Karpas-422 (cell line): ENCODE results near the gene CTNNA1. TPM values are rescaled to one million over a fixed set of nuclear protein-coding genes. Genes with fewer than 3 reads are reported as not detected.

Experiments used
- DNase-seq: peaks from one replicate; pipeline ENCODE4 v3.0.0-alpha.2; 2015
- H2AFZ ChIP-seq: fragments of 200-600 bp; sonication (generic); 2 replicates; pipeline ENCODE4 v1.6.1; 2014; ENCODE audit warnings: antibody characterized with exemption, low read length, mixed read lengths
- H3K27ac ChIP-seq: fragments of 200-600 bp; sonication (generic); 2 replicates; pipeline ENCODE4 v1.5.1; 2014; ENCODE audit warnings: mild to moderate bottlenecking, low read length, moderate library complexity
- H3K27me3 ChIP-seq: fragments of 200-600 bp; sonication (generic); 2 replicates; pipeline ENCODE4 v1.6.1; 2014; ENCODE audit warnings: low read length, mixed read lengths
- H3K36me3 ChIP-seq: fragments of 200-600 bp; sonication (generic); 2 replicates; pipeline ENCODE4 v1.6.1; 2014; ENCODE audit warnings: low read length, mixed read lengths; ENCODE audit not compliant: insufficient read depth
- H3K4me1 ChIP-seq: fragments of 200-600 bp; sonication (generic); 2 replicates; pipeline ENCODE4 v1.6.1; 2014; ENCODE audit warnings: mild to moderate bottlenecking, low read length, mixed read lengths
- H3K4me2 ChIP-seq: fragments of 200-600 bp; sonication (generic); 2 replicates; pipeline ENCODE4 v1.6.1; 2014; ENCODE audit warnings: low read length, low read depth, mild to moderate bottlenecking; ENCODE audit not compliant: poor library complexity, severe bottlenecking
- H3K4me3 ChIP-seq: fragments of 200-600 bp; sonication (generic); 2 replicates; pipeline ENCODE4 v1.5.1; 2014; ENCODE audit warnings: mild to moderate bottlenecking, antibody characterized with exemption, low read length, mixed read lengths
- H3K79me2 ChIP-seq: fragments of 200-600 bp; sonication (generic); 2 replicates; pipeline ENCODE4 v1.6.1; 2014; ENCODE audit warnings: mild to moderate bottlenecking, low read length, mixed read lengths
- H3K9ac ChIP-seq: fragments of 200-600 bp; sonication (generic); 2 replicates; pipeline ENCODE4 v1.6.0; 2014; ENCODE audit warnings: low read length
- H3K9me2 ChIP-seq: fragments of 200-600 bp; sonication (generic), shearing (Covaris generic); replicated peaks from 2 replicates; pipeline ENCODE4 v1.6.0; 2014; ENCODE audit warnings: mild to moderate bottlenecking, low read length, moderate library complexity; ENCODE audit not compliant: insufficient read depth
- H3K9me3 ChIP-seq: fragments of 300-700, 200-600 bp; sonication (generic); 2 replicates; pipeline ENCODE4 v1.6.1; 2014; ENCODE audit warnings: low read length, mixed read lengths
- H4K20me1 ChIP-seq: fragments of 200-600 bp; sonication (generic); 2 replicates; pipeline ENCODE4 v1.6.1; 2014; ENCODE audit warnings: mild to moderate bottlenecking, antibody characterized with exemption, low read length, low read depth; ENCODE audit not compliant: insufficient read depth
- total RNA-seq: library from RNA; depleted of rRNA; stranded (reverse); fragments of >200 nt; shearing (Covaris generic); gene quantifications from 2 replicates; pipeline ENCODE4 v1.2.3, GENCODE V29; 2014; ENCODE audit warnings: low replicate concordance; rRNA removed

Gene CTNNA1
- total RNA-seq, 1 experiment from 2014 or later: 13.2 TPM

- Histone ChIP-seq H3K4me2 (no peak overlapping the region), H3K4me3 (no peak overlapping the region), H3K4me1 (no peaks in the 10 kb centered on the region), H3K27me3 (no peaks in the 10 kb centered on the region), H3K79me2 (no peaks in the 10 kb centered on the region), H2AFZ (no peak overlapping the region), H3K27ac (no peak overlapping the region), H3K36me3 (no peaks in the 10 kb centered on the region), H4K20me1 (no peaks in the 10 kb centered on the region), H3K9me2 (no peaks in the 10 kb centered on the region; the same call in 1 of the 2 replicates), H3K9me3 (no peaks in the 10 kb centered on the region), H3K9ac (no peak overlapping the region)
- DNase-seq: no peak
Measured at GRCh38 chr5:138979684-138980280, 226.6 kb downstream of the CTNNA1 start.

DNA sequence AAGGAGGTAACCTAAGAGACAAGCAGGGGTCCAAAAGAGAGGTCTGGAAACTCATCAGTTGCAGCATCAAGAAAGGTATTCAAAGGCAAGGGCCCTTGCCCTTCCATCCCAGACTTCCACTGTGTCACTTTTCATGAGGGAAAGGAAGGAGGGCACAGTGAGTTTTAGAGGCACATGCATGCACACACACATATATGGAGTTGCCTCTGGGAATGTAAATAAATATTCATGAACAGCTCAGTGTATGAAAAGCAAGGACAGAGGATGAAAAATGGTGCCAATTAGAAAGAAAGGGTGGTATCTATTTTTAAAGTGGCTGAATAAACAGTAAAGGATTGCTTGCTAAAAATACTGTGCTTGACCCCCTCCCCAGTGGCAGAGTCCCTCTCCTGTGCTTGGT lies 227.2 kb downstream of the CTNNA1 start:
- H3K4me1 ChIP-seq: no peaks in the 10 kb centered on the region
- no peak overlapping the region for H3K4me2 ChIP-seq

GRCh38 chr5:138981131-138981530 lies 227.9 kb downstream of the CTNNA1 start:
- no peaks in the 10 kb centered on the region for H3K27me3 ChIP-seq
- no peak overlapping the region for H3K27ac ChIP-seq
- H3K9me3 ChIP-seq: no peaks in the 10 kb centered on the region
- H3K4me1 ChIP-seq: no peaks in the 10 kb centered on the region
- H3K4me2 ChIP-seq: no peak overlapping the region
- H3K9me2 ChIP-seq: no peaks in the 10 kb centered on the region; the same call in 1 of the 2 replicates
- no peaks in the 10 kb centered on the region for H3K79me2 ChIP-seq
- H3K9ac ChIP-seq: no peak overlapping the region
- no peak for DNase-seq
- no peak overlapping the region for H3K4me3 ChIP-seq
- no peak overlapping the region for H2AFZ ChIP-seq
- H4K20me1 ChIP-seq: no peaks in the 10 kb centered on the region
- H3K36me3 ChIP-seq: no peaks in the 10 kb centered on the region

More for the DNA sequence above, 227.2 kb downstream of the CTNNA1 start:
- no peak overlapping the region for H3K27ac ChIP-seq
- no peaks in the 10 kb centered on the region for H3K36me3 ChIP-seq
- no peaks in the 10 kb centered on the region for H3K9me3 ChIP-seq
- no peaks in the 10 kb centered on the region for H4K20me1 ChIP-seq
- H3K9me2 ChIP-seq: no peaks in the 10 kb centered on the region; the same call in 1 of the 2 replicates
- no peaks in the 10 kb centered on the region for H3K79me2 ChIP-seq
- DNase-seq: no peak
- H3K9ac ChIP-seq: no peak overlapping the region
- no peaks in the 10 kb centered on the region for H3K27me3 ChIP-seq
- no peak overlapping the region for H3K4me3 ChIP-seq
- no peak overlapping the region for H2AFZ ChIP-seq

- Histone ChIP-seq H3K4me3 (no peak overlapping the region), H3K27me3 (no peaks in the 10 kb centered on the region), H2AFZ (no peak overlapping the region), H4K20me1 (no peaks in the 10 kb centered on the region), H3K9me2 (no peaks in the 10 kb centered on the region; the same call in 1 of the 2 replicates), H3K9ac (no peak overlapping the region), H3K27ac (no peak overlapping the region), H3K4me2 (no peak overlapping the region), H3K4me1 (no peaks in the 10 kb centered on the region), H3K9me3 (no peaks in the 10 kb centered on the region), H3K79me2 (no peaks in the 10 kb centered on the region), H3K36me3 (no peaks in the 10 kb centered on the region)
- DNase-seq: no peak
Measured at GRCh38 chr5:138981586-138981985, 228.4 kb downstream of the CTNNA1 start.

- Histone ChIP-seq H3K36me3 (no peaks in the 10 kb centered on the region), H2AFZ (no peak overlapping the region), H3K4me2 (no peak overlapping the region), H3K9me3 (no peaks in the 10 kb centered on the region), H3K27ac (no peak overlapping the region), H3K9me2 (no peaks in the 10 kb centered on the region), H3K4me1 (no peaks in the 10 kb centered on the region), H3K79me2 (no peaks in the 10 kb centered on the region), H3K9ac (no peak overlapping the region), H4K20me1 (no peaks in the 10 kb centered on the region), H3K27me3 (no peaks in the 10 kb centered on the region), H3K4me3 (no peak overlapping the region)
- no peak for DNase-seq
Measured at GRCh38 chr5:138983984-138984383, 230.8 kb downstream of the CTNNA1 start.

Other genes with a start within 250 kb of the CTNNA1 start
- 52.1 and 100 TPM in 2 replicates for gene ETF1, start 210.2 kb upstream of the CTNNA1 start, total RNA-seq
- 269 and 293 TPM in 2 replicates for gene HSPA9, start 178.0 kb upstream of the CTNNA1 start, total RNA-seq
- 0.25 TPM in 1 of 2 replicates, not detected in the other for gene LRRTM2, start 121.9 kb downstream of the CTNNA1 start, total RNA-seq